ENCODE measurements around the gene ZNF366.

The ZNF366 gene

GRCh38 chr5:72529383-72529782 is 22.2 kb upstream of the ZNF366 start:
- Histone ChIP-seq H3K9ac (ENCODE audit: low read length) (no peak overlapping the region), H3K18ac (ENCODE audit: low read length) (no peak overlapping the region), H4K5ac (ENCODE audit: low read length) (no peak overlapping the region), H3K27me3 (ENCODE audit: insufficient read depth, low read length, poor library complexity) (no peaks in the 10 kb centered on the region), H3K27ac (ENCODE audit: low read depth, low read length) (no peak overlapping the region), H3K4me2 (ENCODE audit: low read length) (no peak overlapping the region), H3K79me1 (ENCODE audit: low read length) (no peaks in the 10 kb centered on the region), H3K4me3 (ENCODE audit: low read length) (no peak overlapping the region), H2BK5ac (ENCODE audit: low read length) (no peak overlapping the region), H3K4ac (ENCODE audit: low read depth, low read length) (no peak overlapping the region), H3K23ac (ENCODE audit: low read length) (no peak overlapping the region), H2BK120ac (ENCODE audit: low read depth, low read length) (no peak overlapping the region), H3K79me2 (ENCODE audit: control insufficient read depth, insufficient read depth, low read length) (no peaks in the 10 kb centered on the region), H2BK15ac (replicated peaks; ENCODE audit: low read depth) (no peak overlapping the region), H2AK5ac (ENCODE audit: low read length) (no peak overlapping the region), H3K36me3 (ENCODE audit: control insufficient read depth, insufficient read depth, low read length) (no peaks in the 10 kb centered on the region), H3K4me1 (ENCODE audit: control insufficient read depth, low read depth, low read length) (no peaks in the 10 kb centered on the region), H4K8ac (ENCODE audit: low read depth, low read length) (no peak overlapping the region), H3K56ac (ENCODE audit: low read length) (no peak overlapping the region)
- DNase-seq, result no peak
- WGBS (ENCODE audit: extremely low coverage, insufficient coverage, low lambda C conversion rate), result no CpG with 5 or more reads among the region's 2 CpGs

GRCh38 chr5:72525816-72526215 is 18.6 kb upstream of the ZNF366 start:
- H4K8ac ChIP-seq (ENCODE audit: low read depth, low read length), result no peak overlapping the region
- H4K5ac ChIP-seq (ENCODE audit: low read length), result no peak overlapping the region
- H3K27ac ChIP-seq (ENCODE audit: low read depth, low read length), result no peak overlapping the region
- H3K27me3 ChIP-seq (ENCODE audit: insufficient read depth, low read length, poor library complexity), result no peaks in the 10 kb centered on the region
- no peak overlapping the region for H2BK5ac ChIP-seq (ENCODE audit: low read length)
- H2AK5ac ChIP-seq (ENCODE audit: low read length), result no peak overlapping the region
- H3K9ac ChIP-seq (ENCODE audit: low read length), result no peak overlapping the region
- H3K4me3 ChIP-seq (ENCODE audit: low read length), result no peak overlapping the region
- H3K4ac ChIP-seq (ENCODE audit: low read depth, low read length), result no peak overlapping the region
- H3K56ac ChIP-seq (ENCODE audit: low read length), result no peak overlapping the region
- H2BK120ac ChIP-seq (ENCODE audit: low read depth, low read length), result no peak overlapping the region
- H3K18ac ChIP-seq (ENCODE audit: low read length), result no peak overlapping the region
- H3K79me1 ChIP-seq (ENCODE audit: low read length), result no peaks in the 10 kb centered on the region
- no peaks in the 10 kb centered on the region for H3K36me3 ChIP-seq (ENCODE audit: control insufficient read depth, insufficient read depth, low read length)
- H3K79me2 ChIP-seq (ENCODE audit: control insufficient read depth, insufficient read depth, low read length), result no peaks in the 10 kb centered on the region
- H2BK15ac ChIP-seq (replicated peaks; ENCODE audit: low read depth), result no peak overlapping the region
- peak; percentile 50 for DNase-seq
- H3K4me1 ChIP-seq (ENCODE audit: control insufficient read depth, low read depth, low read length), result no peaks in the 10 kb centered on the region
- H3K23ac ChIP-seq (ENCODE audit: low read length), result no peak overlapping the region
- no peak overlapping the region for H3K4me2 ChIP-seq (ENCODE audit: low read length)

- Histone ChIP-seq H3K9ac (ENCODE audit: low read length) (no peak overlapping the region), H3K56ac (ENCODE audit: low read length) (no peak overlapping the region), H2BK5ac (ENCODE audit: low read length) (no peak overlapping the region), H3K27me3 (ENCODE audit: insufficient read depth, low read length, poor library complexity) (no peaks in the 10 kb centered on the region), H4K8ac (ENCODE audit: low read depth, low read length) (no peak overlapping the region), H2BK15ac (replicated peaks; ENCODE audit: low read depth) (no peak overlapping the region), H3K79me2 (ENCODE audit: control insufficient read depth, insufficient read depth, low read length) (no peaks in the 10 kb centered on the region), H3K4me3 (ENCODE audit: low read length) (no peak overlapping the region), H4K5ac (ENCODE audit: low read length) (no peak overlapping the region), H2AK5ac (ENCODE audit: low read length) (no peak overlapping the region), H3K4me1 (ENCODE audit: control insufficient read depth, low read depth, low read length) (no peaks in the 10 kb centered on the region), H3K36me3 (ENCODE audit: control insufficient read depth, insufficient read depth, low read length) (no peaks in the 10 kb centered on the region), H3K23ac (ENCODE audit: low read length) (no peak overlapping the region), H3K4me2 (ENCODE audit: low read length) (no peak overlapping the region), H3K27ac (ENCODE audit: low read depth, low read length) (no peak overlapping the region), H3K18ac (ENCODE audit: low read length) (no peak overlapping the region), H2BK120ac (ENCODE audit: low read depth, low read length) (no peak overlapping the region), H3K79me1 (ENCODE audit: low read length) (no peaks in the 10 kb centered on the region), H3K4ac (ENCODE audit: low read depth, low read length) (no peak overlapping the region)
- no CpG with 5 or more reads among the region's 3 CpGs for WGBS (ENCODE audit: extremely low coverage, insufficient coverage, low lambda C conversion rate)
- peak; percentile 78 for DNase-seq
These were observed 16.9 kb upstream of the ZNF366 start for GRCh38 chr5:72523960-72524582.

GRCh38 chr5:72522607-72523006 is 15.4 kb upstream of the ZNF366 start:
- no peak overlapping the region for H2AK5ac ChIP-seq (ENCODE audit: low read length)
- no peak overlapping the region for H3K4ac ChIP-seq (ENCODE audit: low read depth, low read length)
- no peak for DNase-seq
- H3K79me2 ChIP-seq (ENCODE audit: control insufficient read depth, insufficient read depth, low read length), result no peaks in the 10 kb centered on the region
- no CpG with 5 or more reads among the region's 1 CpG for WGBS (ENCODE audit: extremely low coverage, insufficient coverage, low lambda C conversion rate)
- no peaks in the 10 kb centered on the region for H3K36me3 ChIP-seq (ENCODE audit: control insufficient read depth, insufficient read depth, low read length)
- H3K4me3 ChIP-seq (ENCODE audit: low read length), result no peak overlapping the region
- H3K23ac ChIP-seq (ENCODE audit: low read length), result no peak overlapping the region
- H3K27ac ChIP-seq (ENCODE audit: low read depth, low read length), result no peak overlapping the region
- no peaks in the 10 kb centered on the region for H3K27me3 ChIP-seq (ENCODE audit: insufficient read depth, low read length, poor library complexity)
- no peak overlapping the region for H2BK5ac ChIP-seq (ENCODE audit: low read length)
- H3K79me1 ChIP-seq (ENCODE audit: low read length), result no peaks in the 10 kb centered on the region
- no peak overlapping the region for H2BK120ac ChIP-seq (ENCODE audit: low read depth, low read length)
- H3K18ac ChIP-seq (ENCODE audit: low read length), result no peak overlapping the region
- H3K4me1 ChIP-seq (ENCODE audit: control insufficient read depth, low read depth, low read length), result no peaks in the 10 kb centered on the region
- H3K9ac ChIP-seq (ENCODE audit: low read length), result no peak overlapping the region
- H4K8ac ChIP-seq (ENCODE audit: low read depth, low read length), result no peak overlapping the region
- no peak overlapping the region for H2BK15ac ChIP-seq (replicated peaks; ENCODE audit: low read depth)
- H4K5ac ChIP-seq (ENCODE audit: low read length), result no peak overlapping the region
- H3K4me2 ChIP-seq (ENCODE audit: low read length), result no peak overlapping the region
- no peak overlapping the region for H3K56ac ChIP-seq (ENCODE audit: low read length)

GRCh38 chr5:72519111-72519510 is 11.9 kb upstream of the ZNF366 start:
- H3K27ac ChIP-seq (ENCODE audit: low read depth, low read length), result no peak overlapping the region
- no peak overlapping the region for H2BK120ac ChIP-seq (ENCODE audit: low read depth, low read length)
- H3K23ac ChIP-seq (ENCODE audit: low read length), result no peak overlapping the region
- no peak overlapping the region for H2BK5ac ChIP-seq (ENCODE audit: low read length)
- H3K79me1 ChIP-seq (ENCODE audit: low read length), result no peaks in the 10 kb centered on the region
- H3K4me2 ChIP-seq (ENCODE audit: low read length), result no peak overlapping the region
- H3K27me3 ChIP-seq (ENCODE audit: insufficient read depth, low read length, poor library complexity), result no peaks in the 10 kb centered on the region
- H3K4me1 ChIP-seq (ENCODE audit: control insufficient read depth, low read depth, low read length), result no peaks in the 10 kb centered on the region
- DNase-seq, result no peak
- H3K4ac ChIP-seq (ENCODE audit: low read depth, low read length), result no peak overlapping the region
- no peaks in the 10 kb centered on the region for H3K36me3 ChIP-seq (ENCODE audit: control insufficient read depth, insufficient read depth, low read length)
- H4K8ac ChIP-seq (ENCODE audit: low read depth, low read length), result no peak overlapping the region
- H3K79me2 ChIP-seq (ENCODE audit: control insufficient read depth, insufficient read depth, low read length), result no peaks in the 10 kb centered on the region
- no peak overlapping the region for H4K5ac ChIP-seq (ENCODE audit: low read length)
- H2BK15ac ChIP-seq (replicated peaks; ENCODE audit: low read depth), result no peak overlapping the region
- H3K18ac ChIP-seq (ENCODE audit: low read length), result no peak overlapping the region
- no peak overlapping the region for H3K9ac ChIP-seq (ENCODE audit: low read length)
- H2AK5ac ChIP-seq (ENCODE audit: low read length), result no peak overlapping the region
- H3K4me3 ChIP-seq (ENCODE audit: low read length), result no peak overlapping the region
- no peak overlapping the region for H3K56ac ChIP-seq (ENCODE audit: low read length)

GRCh38 chr5:72518001-72518683 is 10.9 kb upstream of the ZNF366 start:
- Histone ChIP-seq H3K27ac (ENCODE audit: low read depth, low read length) (no peak overlapping the region), H3K9ac (ENCODE audit: low read length) (no peak overlapping the region), H3K18ac (ENCODE audit: low read length) (no peak overlapping the region)

More at GRCh38 chr5:72518001-72518683, 10.9 kb upstream of the ZNF366 start:
- WGBS (ENCODE audit: extremely low coverage, insufficient coverage, low lambda C conversion rate), result no CpG with 5 or more reads among the region's 12 CpGs
- no peak overlapping the region for H2BK5ac ChIP-seq (ENCODE audit: low read length)
- H3K36me3 ChIP-seq (ENCODE audit: control insufficient read depth, insufficient read depth, low read length), result no peaks in the 10 kb centered on the region
- H3K23ac ChIP-seq (ENCODE audit: low read length), result no peak overlapping the region
- H2BK15ac ChIP-seq (replicated peaks; ENCODE audit: low read depth), result no peak overlapping the region
- H3K4me3 ChIP-seq (ENCODE audit: low read length), result no peak overlapping the region
- no peak overlapping the region for H2AK5ac ChIP-seq (ENCODE audit: low read length)
- H3K79me2 ChIP-seq (ENCODE audit: control insufficient read depth, insufficient read depth, low read length), result no peaks in the 10 kb centered on the region
- H3K4ac ChIP-seq (ENCODE audit: low read depth, low read length), result no peak overlapping the region
- no peak overlapping the region for H3K4me2 ChIP-seq (ENCODE audit: low read length)
- no peaks in the 10 kb centered on the region for H3K27me3 ChIP-seq (ENCODE audit: insufficient read depth, low read length, poor library complexity)
- H4K5ac ChIP-seq (ENCODE audit: low read length), result no peak overlapping the region
- no peak overlapping the region for H2BK120ac ChIP-seq (ENCODE audit: low read depth, low read length)
- no peak for DNase-seq
- no peak overlapping the region for H4K8ac ChIP-seq (ENCODE audit: low read depth, low read length)
- H3K4me1 ChIP-seq (ENCODE audit: control insufficient read depth, low read depth, low read length), result no peaks in the 10 kb centered on the region
- H3K56ac ChIP-seq (ENCODE audit: low read length), result no peak overlapping the region
- no peaks in the 10 kb centered on the region for H3K79me1 ChIP-seq (ENCODE audit: low read length)
